ENCODE results near the gene SEC16A.

Gene SEC16A

GRCh38 chr9:136519263-136520052 is 36.6 kb upstream of the SEC16A start:
- no peaks in the 10 kb centered on the region for H3K27me3 ChIP-seq (replicated peaks)
- TF ChIP-seq, protein P1, sequence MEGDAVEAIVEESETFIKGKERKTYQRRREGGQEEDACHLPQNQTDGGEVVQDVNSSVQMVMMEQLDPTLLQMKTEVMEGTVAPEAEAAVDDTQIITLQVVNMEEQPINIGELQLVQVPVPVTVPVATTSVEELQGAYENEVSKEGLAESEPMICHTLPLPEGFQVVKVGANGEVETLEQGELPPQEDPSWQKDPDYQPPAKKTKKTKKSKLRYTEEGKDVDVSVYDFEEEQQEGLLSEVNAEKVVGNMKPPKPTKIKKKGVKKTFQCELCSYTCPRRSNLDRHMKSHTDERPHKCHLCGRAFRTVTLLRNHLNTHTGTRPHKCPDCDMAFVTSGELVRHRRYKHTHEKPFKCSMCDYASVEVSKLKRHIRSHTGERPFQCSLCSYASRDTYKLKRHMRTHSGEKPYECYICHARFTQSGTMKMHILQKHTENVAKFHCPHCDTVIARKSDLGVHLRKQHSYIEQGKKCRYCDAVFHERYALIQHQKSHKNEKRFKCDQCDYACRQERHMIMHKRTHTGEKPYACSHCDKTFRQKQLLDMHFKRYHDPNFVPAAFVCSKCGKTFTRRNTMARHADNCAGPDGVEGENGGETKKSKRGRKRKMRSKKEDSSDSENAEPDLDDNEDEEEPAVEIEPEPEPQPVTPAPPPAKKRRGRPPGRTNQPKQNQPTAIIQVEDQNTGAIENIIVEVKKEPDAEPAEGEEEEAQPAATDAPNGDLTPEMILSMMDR (IDR thresholded peaks at IDR 0.05; ENCODE audit: low read depth, low read length, missing control alignments): no peak
- DNase-seq: no peak
- peaks cover 24% of the 10 kb centered on the region for H3K36me3 ChIP-seq (replicated peaks)
- in situ Hi-C loops (cut with HindIII; ENCODE audit: low pct_ligation_motif_present, low sequenced_read_pairs): no loop called here
- no peak overlapping the region for H3K4me3 ChIP-seq (ENCODE audit: low read depth, low read length)
- no peak overlapping the region for H3K27ac ChIP-seq

GRCh38 chr9:136518623-136519022 is 35.8 kb upstream of the SEC16A start:
- no peak overlapping the region for H3K27ac ChIP-seq
- no peak for DNase-seq
- H3K36me3 ChIP-seq (replicated peaks): peaks cover 29% of the 10 kb centered on the region
- H3K4me3 ChIP-seq (ENCODE audit: low read depth, low read length): no peak overlapping the region
- in situ Hi-C loops (cut with HindIII; ENCODE audit: low pct_ligation_motif_present, low sequenced_read_pairs): no loop called here
- H3K27me3 ChIP-seq (replicated peaks): no peaks in the 10 kb centered on the region
- TF ChIP-seq, protein P1 (IDR thresholded peaks at IDR 0.05; ENCODE audit: low read depth, low read length, missing control alignments): no peak

- H3K4me3 ChIP-seq (ENCODE audit: low read depth, low read length): no peak overlapping the region
- no peak for DNase-seq
- in situ Hi-C loops (cut with HindIII; ENCODE audit: low pct_ligation_motif_present, low sequenced_read_pairs): no loop called here
- TF ChIP-seq, protein P1 (IDR thresholded peaks at IDR 0.05; ENCODE audit: low read depth, low read length, missing control alignments): no peak
- H3K27me3 ChIP-seq (replicated peaks): no peaks in the 10 kb centered on the region
- H3K36me3 ChIP-seq (replicated peaks): peaks cover 34% of the 10 kb centered on the region
- H3K27ac ChIP-seq: no peak overlapping the region
Observed at GRCh38 chr9:136517950-136518349, 35.1 kb upstream of the SEC16A start.

DNA sequence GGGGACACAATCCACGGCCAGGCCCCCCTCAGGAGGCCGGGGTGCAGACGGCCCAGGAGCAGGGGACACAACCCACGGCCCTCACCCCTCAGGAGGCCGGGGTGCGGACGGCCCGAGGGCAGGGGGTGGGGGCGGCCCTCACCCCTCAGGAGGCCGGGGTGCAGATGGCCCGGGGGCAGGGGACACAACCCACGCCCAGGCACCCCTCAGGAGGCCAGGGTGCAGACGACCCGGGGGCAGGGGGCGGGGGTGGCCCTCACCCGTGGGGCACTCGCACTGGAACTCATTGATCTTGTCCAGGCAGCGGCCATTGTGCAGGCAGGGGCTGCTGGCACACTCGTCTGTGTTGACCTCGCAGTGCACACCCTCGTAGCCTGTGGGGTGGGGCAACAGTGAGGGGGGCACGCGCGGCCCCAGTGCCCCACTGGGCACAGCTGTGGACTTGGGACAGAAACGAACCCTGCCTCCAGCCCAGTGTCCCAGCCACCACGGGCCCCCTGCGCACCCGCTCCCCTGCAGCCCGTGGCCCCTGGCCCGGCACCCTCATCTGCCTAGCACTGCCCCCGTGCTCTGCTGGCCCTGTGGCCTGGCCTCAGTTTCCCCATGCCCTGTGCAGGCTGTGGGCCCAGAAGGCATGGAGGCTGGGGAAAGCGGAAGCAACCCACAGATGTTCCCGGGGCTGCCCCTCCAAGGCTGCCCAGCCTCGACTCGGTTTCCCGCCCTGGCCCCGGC is 34.3 kb upstream of the SEC16A start:
- TF ChIP-seq, protein P1 (IDR thresholded peaks at IDR 0.05; ENCODE audit: low read depth, low read length, missing control alignments): no peak
- no peak for DNase-seq
- in situ Hi-C loops (cut with HindIII; ENCODE audit: low pct_ligation_motif_present, low sequenced_read_pairs): no loop called here
- peaks cover 35% of the 10 kb centered on the region for H3K36me3 ChIP-seq (replicated peaks)
- no peaks in the 10 kb centered on the region for H3K27me3 ChIP-seq (replicated peaks)
- H3K4me3 ChIP-seq (ENCODE audit: low read depth, low read length): no peak overlapping the region
- no peak overlapping the region for H3K27ac ChIP-seq

DNA sequence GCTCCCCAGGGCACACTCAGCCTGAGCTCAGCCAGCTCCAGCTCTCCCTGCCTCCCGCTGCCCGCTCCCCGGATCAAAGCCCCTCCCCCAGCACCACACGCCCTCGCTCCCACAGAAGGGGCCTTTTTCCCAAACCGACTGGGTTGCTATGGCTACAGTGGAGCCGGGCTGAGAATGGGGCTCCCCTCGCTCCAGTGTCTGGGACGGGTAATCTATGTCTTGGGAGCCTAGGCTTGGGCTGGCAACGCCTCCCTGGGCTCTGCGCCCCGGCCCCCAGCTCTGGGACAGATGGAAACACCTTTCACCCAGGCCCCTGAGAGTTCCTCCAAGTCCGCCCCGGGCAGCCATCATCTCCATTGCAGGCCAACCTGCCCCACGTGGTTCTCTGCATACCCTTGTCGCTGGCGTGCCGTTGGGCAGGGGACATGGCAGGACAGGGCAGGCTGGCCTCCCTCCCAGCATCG is 33.4 kb upstream of the SEC16A start:
- no peak overlapping the region for H3K27ac ChIP-seq
- TF ChIP-seq, protein P1 (IDR thresholded peaks at IDR 0.05; ENCODE audit: low read depth, low read length, missing control alignments): no peak
- H3K36me3 ChIP-seq (replicated peaks): peaks cover 39% of the 10 kb centered on the region
- in situ Hi-C loops (cut with HindIII; ENCODE audit: low pct_ligation_motif_present, low sequenced_read_pairs): no loop called here
- no peak overlapping the region for H3K4me3 ChIP-seq (ENCODE audit: low read depth, low read length)
- no peaks in the 10 kb centered on the region for H3K27me3 ChIP-seq (replicated peaks)
- no peak for DNase-seq

Measured in brain microvascular endothelial cell (primary cell).